Tibial nerve (tissue), 4 donors: Measurements from ENCODE around the gene SEMA4G. TPM values are rescaled to one million over a fixed set of nuclear protein-coding genes. Genes with fewer than 3 reads are reported as not detected.
A peak's percentile ranks its signal among the peaks of the same experiment; 100 is the strongest.
"Not testable (repeated sequence)": the region's sequence is repeated elsewhere in the genome, so short reads cannot be mapped to it uniquely, and the experiment has no call there.

Source experiments
- DNase-seq, 2 donors: peaks; one replicate each; pipeline ENCODE4 v3.0.0-alpha.2; 2019; ENCODE audit warnings: low spot score in 2 of 2
- H3K27ac ChIP-seq, 4 donors: fragments of 200-600 bp; sonication (generic) in 3 of 4; one replicate each; pipeline ENCODE4 v1.5.1; 2017 to 2019; ENCODE audit warnings: mild to moderate bottlenecking in 1 of 4
- H3K27me3 ChIP-seq, 2 donors: fragments of 200-600 bp; sonication (generic) in 1 of 2; one replicate each; pipeline versions ENCODE4 v1.5.1 to v1.6.0; 2017 to 2019
- H3K36me3 ChIP-seq, 3 donors: fragments of 200-600 bp; sonication (generic); one replicate each; pipeline ENCODE4 v1.5.1; 2018 to 2019
- H3K4me1 ChIP-seq, 4 donors: fragments of 200-600 bp; sonication (generic) in 3 of 4; one replicate each; pipeline ENCODE4 v1.5.1; 2017 to 2019
- H3K4me3 ChIP-seq, 4 donors: fragments of 200-600 bp; sonication (generic) in 3 of 4; one replicate each; pipeline ENCODE4 v1.5.1; 2017 to 2019; ENCODE audit warnings: mild to moderate bottlenecking in 1 of 4, moderate library complexity in 1 of 4
- H3K9me3 ChIP-seq, 4 donors: fragments of 200-600 bp; sonication (generic) in 3 of 4; one replicate each; pipeline ENCODE4 v1.5.1; 2017 to 2019
- CTCF ChIP-seq, 5 experiments: fragments of 200-600 bp in 3 of 5; fragments of 450-650 bp in 2 of 5; sonication (generic) in 3 of 5; IDR thresholded peaks; one replicate each; pipeline ENCODE4 v1.5.1; 2016 to 2019; ENCODE audit warnings: antibody characterized with exemption in 5 of 5, mild to moderate bottlenecking in 3 of 5, moderate library complexity in 2 of 5
- EP300 ChIP-seq, 2 donors: sonication (generic); formaldehyde crosslinking; IDR thresholded peaks; one replicate each; pipeline ENCODE4 v1.6.1; 2017; ENCODE audit warnings: antibody characterized with exemption in 2 of 2, mild to moderate bottlenecking in 1 of 2
- POLR2A ChIP-seq, 2 donors: fragments of 450-650 bp; IDR thresholded peaks; one replicate each; pipeline ENCODE4 v1.6.1; 2017; ENCODE audit warnings: antibody characterized with exemption in 2 of 2, mild to moderate bottlenecking in 2 of 2, moderate library complexity in 2 of 2
- WGBS, 2 donors: methylation state at CpG; one replicate each; pipeline ENCODE4 v1.1.5; 2018; 5-methylcytosine and 5-hydroxymethylcytosine counted together
- total RNA-seq, 4 donors: library from RNA; depleted of rRNA; stranded (reverse); fragments of >200 nt; gene quantifications; one replicate each; pipeline ENCODE4 v1.1.0, GENCODE V29; 2016

SEMA4G gene
- total RNA-seq, 4 donors from 2014 or later: 3.1 to 9.2 (median 5.3) TPM

DNA sequence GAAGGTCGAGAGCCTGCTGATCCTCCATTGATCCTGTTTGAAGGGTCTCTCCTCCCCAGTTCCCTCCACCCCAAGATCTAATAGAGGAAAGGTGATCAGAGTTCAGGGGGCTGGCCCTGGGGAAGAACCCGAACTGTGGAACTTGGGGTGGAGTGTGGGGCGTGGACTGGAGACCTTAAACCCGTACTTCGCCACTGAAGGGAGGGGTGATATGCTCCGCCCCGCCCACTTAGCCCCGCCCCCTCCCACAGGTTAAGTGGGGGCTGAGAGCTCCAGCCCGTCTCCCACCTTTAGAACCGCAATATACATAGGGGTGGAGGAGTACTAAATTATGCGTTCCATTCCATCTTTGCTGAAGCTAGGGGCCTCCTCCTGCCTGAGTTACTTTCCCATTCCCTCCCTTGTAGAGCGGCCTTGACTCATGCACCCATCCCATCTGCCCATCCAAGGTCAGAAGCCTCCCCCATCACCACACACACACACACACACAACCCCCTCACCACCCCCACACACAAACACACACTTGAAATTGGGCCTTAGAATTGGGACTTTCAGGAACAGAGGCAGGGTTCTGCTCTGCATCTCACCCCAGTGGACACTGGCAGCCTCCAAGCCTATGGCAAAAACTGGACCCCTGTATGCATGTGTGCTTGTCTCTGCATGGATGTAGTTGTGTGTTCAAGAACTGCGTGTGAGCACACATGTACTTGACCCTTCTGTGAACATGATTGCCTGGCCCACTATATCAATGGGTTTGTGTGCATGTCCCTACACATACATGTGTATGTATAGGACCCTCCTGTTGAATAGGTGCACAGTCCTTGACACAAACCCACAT is 991 bp downstream of the SEMA4G start:
- peaks cover 0 to 29% (median 14%) of the 10 kb centered on the region in 4 donors for H3K4me1 ChIP-seq
- peaks cover 0 to 21% (median 0%) of the 10 kb centered on the region in 3 donors for H3K36me3 ChIP-seq
- DNase-seq: no peak
- H3K27me3 ChIP-seq: no peaks in the 10 kb centered on the region
- H3K27ac ChIP-seq: peak overlapping the region in 3 of 4 donors; percentile 70 to 78 (median 75)
- peak overlapping the region; percentile 47 to 81 (median 58) for H3K4me3 ChIP-seq
- no peak for TF ChIP-seq POLR2A (IDR thresholded peaks at IDR 0.05)
- no peak for TF ChIP-seq CTCF (IDR thresholded peaks at IDR 0.05)
- no peak for TF ChIP-seq EP300 (IDR thresholded peaks at IDR 0.05)
- WGBS, 2 donors: 33 to 36% methylated on average over 13 of the region's 13 CpGs
- H3K9me3 ChIP-seq: no peaks in the 10 kb centered on the region

- H3K27me3 ChIP-seq: no peaks in the 10 kb centered on the region
- TF ChIP-seq EP300 (IDR thresholded peaks at IDR 0.05) (no peak), CTCF (IDR thresholded peaks at IDR 0.05) (no peak), POLR2A (IDR thresholded peaks at IDR 0.05) (no peak)
- DNase-seq: no peak
- peaks cover 0 to 14% (median 0%) of the 10 kb centered on the region in 3 donors for H3K36me3 ChIP-seq
- H3K4me3 ChIP-seq: no peak overlapping the region
- H3K4me1 ChIP-seq: peaks cover 0 to 29% (median 14%) of the 10 kb centered on the region in 4 donors
- no peaks in the 10 kb centered on the region for H3K9me3 ChIP-seq
- H3K27ac ChIP-seq: peak overlapping the region in 1 of 4 donors; percentile 43
- 68 to 72% methylated on average over 4 of the region's 4 CpGs for WGBS, 2 donors
Measured at GRCh38 chr10:100970914-100971811, 1.9 kb downstream of the SEMA4G start.

DNA sequence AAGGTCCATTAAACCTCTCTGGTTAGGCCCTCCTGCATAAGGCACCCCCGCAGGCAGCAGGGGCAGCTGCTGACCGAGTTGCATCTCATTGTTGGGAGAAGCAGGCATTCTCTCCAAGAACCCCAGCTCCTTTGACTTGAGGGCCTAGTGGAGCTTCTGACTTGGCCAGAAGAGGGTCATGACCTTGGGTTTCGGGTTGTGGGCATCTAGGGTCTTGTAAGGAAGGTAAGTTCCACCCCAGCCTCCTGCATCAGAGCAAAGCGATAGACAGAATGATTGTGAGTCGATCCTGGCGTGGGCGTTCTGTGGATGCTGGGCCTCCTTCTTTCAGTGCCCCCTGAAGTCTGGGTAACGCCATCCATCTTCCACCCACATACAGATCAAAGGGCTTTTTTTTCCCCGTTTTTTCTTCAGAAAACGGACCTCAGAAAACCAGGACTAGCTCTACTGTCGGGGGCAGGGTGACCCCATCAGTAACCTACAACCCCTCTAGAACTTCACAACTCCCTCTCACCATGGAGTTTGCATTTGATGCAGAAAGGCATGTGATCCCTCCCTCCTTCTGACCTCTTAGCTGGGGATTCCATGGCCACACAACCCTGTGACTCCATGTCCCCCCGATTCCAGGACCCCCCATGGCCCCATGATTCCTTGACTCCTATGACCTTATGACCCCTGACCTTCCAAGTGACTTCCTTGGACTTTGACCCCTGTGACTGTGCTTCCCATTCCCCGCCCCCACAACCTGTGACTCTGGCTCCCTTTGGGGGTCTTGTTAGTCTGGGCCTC is 3.0 kb downstream of the SEMA4G start:
- DNase-seq: no peak
- peaks cover 0 to 15% (median 0%) of the 10 kb centered on the region in 3 donors for H3K36me3 ChIP-seq
- no peak overlapping the region for H3K4me3 ChIP-seq
- no peaks in the 10 kb centered on the region for H3K27me3 ChIP-seq
- WGBS, 2 donors: 59 to 65% methylated on average over 13 of the region's 13 CpGs
- H3K27ac ChIP-seq: peak overlapping the region in 1 of 4 donors; percentile 43
- H3K9me3 ChIP-seq: no peaks in the 10 kb centered on the region
- peaks cover 0 to 29% (median 14%) of the 10 kb centered on the region in 4 donors for H3K4me1 ChIP-seq
- TF ChIP-seq POLR2A (IDR thresholded peaks at IDR 0.05) (no peak), CTCF (IDR thresholded peaks at IDR 0.05) (no peak), EP300 (IDR thresholded peaks at IDR 0.05) (no peak)

- no peaks in the 10 kb centered on the region for H3K27me3 ChIP-seq
- no peak overlapping the region for H3K4me3 ChIP-seq
- no peak for DNase-seq
- H3K9me3 ChIP-seq: no peaks in the 10 kb centered on the region
- no peak for TF ChIP-seq EP300 (IDR thresholded peaks at IDR 0.05)
- TF ChIP-seq CTCF (IDR thresholded peaks at IDR 0.05): no peak
- H3K36me3 ChIP-seq: peaks cover 0 to 23% (median 0%) of the 10 kb centered on the region in 3 donors
- WGBS, 2 donors: 83 to 85% methylated on average over 4 to 5 of the region's 6 CpGs
- H3K4me1 ChIP-seq: peaks cover 0 to 29% (median 14%) of the 10 kb centered on the region in 4 donors
- no peak overlapping the region for H3K27ac ChIP-seq
Measured at GRCh38 chr10:100972904-100973535, 3.7 kb downstream of the SEMA4G start.

- Histone ChIP-seq H3K4me1 (peaks cover 0 to 11% (median 0%) of the 10 kb centered on the region in 4 donors), H3K36me3 (peaks cover 0 to 46% (median 0%) of the 10 kb centered on the region in 3 donors)
- H3K27me3 ChIP-seq, DNase-seq, H3K4me3 ChIP-seq, H3K27ac ChIP-seq, H3K9me3 ChIP-seq: not testable (repeated sequence)
- 83 to 85% methylated on average over 8 of the region's 8 CpGs for WGBS, 2 donors
Measured at GRCh38 chr10:100975397-100975796, 6.1 kb downstream of the SEMA4G start.
